Osteoblast (primary cell): ENCODE measurements around the gene GALNS. TPM values are rescaled to one million over a fixed set of nuclear protein-coding genes. Genes with fewer than 3 reads are reported as not detected.

Experiments
- DNase-seq: peaks from one replicate; pipeline ENCODE4 v3.0.0; 2011; ENCODE audit warnings: low spot score, mixed read lengths; ENCODE audit not compliant: insufficient read length; ENCODE audit errors: missing footprints
- H2AFZ ChIP-seq: 2 replicates; pipeline ENCODE4 v1.6.0; 2011; ENCODE audit warnings: mild to moderate bottlenecking, low read length
- H3K27ac ChIP-seq: 2 replicates; pipeline ENCODE4 v1.5.1; 2011; ENCODE audit warnings: mild to moderate bottlenecking, low read depth, low read length, moderate library complexity
- H3K27me3 ChIP-seq: 2 replicates; pipeline ENCODE4 v1.6.0; 2012; ENCODE audit warnings: mild to moderate bottlenecking, control low read depth, inconsistent platforms, low read length, moderate library complexity; ENCODE audit not compliant: insufficient read depth
- H3K36me3 ChIP-seq: 2 replicates; pipeline ENCODE4 v1.5.1; 2011; ENCODE audit warnings: mild to moderate bottlenecking, low read length, control low read depth, moderate library complexity; ENCODE audit not compliant: insufficient read depth
- H3K4me1 ChIP-seq: 2 replicates; pipeline ENCODE4 v1.5.1; 2011; ENCODE audit warnings: mild to moderate bottlenecking, low read length, control low read depth, moderate library complexity; ENCODE audit not compliant: insufficient read depth
- H3K4me2 ChIP-seq: 2 replicates; pipeline ENCODE4 v1.6.0; 2011; ENCODE audit warnings: mild to moderate bottlenecking, low read length; ENCODE audit not compliant: insufficient read depth
- H3K4me3 ChIP-seq: fragments of 200-600 bp; sonication (generic); 3 replicates; pipeline ENCODE4 v1.5.1; 2012; ENCODE audit warnings: mild to moderate bottlenecking, low read length, inconsistent platforms; ENCODE audit not compliant: insufficient read depth
- H3K79me2 ChIP-seq: 2 replicates; pipeline ENCODE4 v1.6.0; 2012; ENCODE audit warnings: mild to moderate bottlenecking, low read length, control low read depth, inconsistent platforms; ENCODE audit not compliant: insufficient read depth
- H3K9me3 ChIP-seq: 2 replicates; pipeline ENCODE4 v1.5.1; 2011; ENCODE audit warnings: low read depth, low read length, control low read depth
- H4K20me1 ChIP-seq: 2 replicates; pipeline ENCODE4 v1.6.0; 2012; ENCODE audit warnings: mild to moderate bottlenecking, low read length, control low read depth; ENCODE audit not compliant: insufficient read depth
- CTCF ChIP-seq: IDR thresholded peaks from 2 replicates; pipeline ENCODE4 v1.5.1; 2011; ENCODE audit warnings: mild to moderate bottlenecking, low read depth, low read length, moderate library complexity; ENCODE audit errors: extremely low read depth
- total RNA-seq: library from RNA; depleted of rRNA; stranded (reverse); fragments of >200 nt; gene quantifications from 2 replicates; pipeline ENCODE4 v1.2.3, GENCODE V29; 2012

The GALNS gene
- total RNA-seq, 1 donor = 48.1 TPM

GRCh38 chr16:88783391-88784073 is 73.2 kb downstream of the GALNS start:
- peak overlapping the region; percentile 88 for H3K4me2 ChIP-seq
- H3K4me1 ChIP-seq = peaks cover 42% of the 10 kb centered on the region
- no peaks in the 10 kb centered on the region for H3K36me3 ChIP-seq
- H4K20me1 ChIP-seq = peaks cover 53% of the 10 kb centered on the region
- no peak for TF ChIP-seq CTCF
- no peaks in the 10 kb centered on the region for H3K27me3 ChIP-seq
- peak overlapping the region; percentile 82 for H3K4me3 ChIP-seq
- peaks cover 60% of the 10 kb centered on the region for H3K79me2 ChIP-seq
- peak; percentile 93 for DNase-seq
- H3K27ac ChIP-seq = peak overlapping the region; percentile 73
- H3K9me3 ChIP-seq = no peaks in the 10 kb centered on the region
- H2AFZ ChIP-seq = peak overlapping the region; percentile 26

GRCh38 chr16:88782454-88783390 is 74.0 kb downstream of the GALNS start:
- H3K36me3 ChIP-seq = no peaks in the 10 kb centered on the region
- H3K4me3 ChIP-seq = peak overlapping the region; percentile 82
- H2AFZ ChIP-seq = no peak overlapping the region
- H3K4me2 ChIP-seq = peak overlapping the region; percentile 88
- no peaks in the 10 kb centered on the region for H3K27me3 ChIP-seq
- DNase-seq = peak; percentile 99
- H4K20me1 ChIP-seq = peaks cover 61% of the 10 kb centered on the region
- H3K27ac ChIP-seq = peak overlapping the region; percentile 73
- peaks cover 68% of the 10 kb centered on the region for H3K79me2 ChIP-seq
- no peak for TF ChIP-seq CTCF
- peaks cover 42% of the 10 kb centered on the region for H3K4me1 ChIP-seq
- no peaks in the 10 kb centered on the region for H3K9me3 ChIP-seq

GRCh38 chr16:88781140-88782077 is 75.3 kb downstream of the GALNS start:
- Histone ChIP-seq H3K79me2 (peaks cover 81% of the 10 kb centered on the region), H3K4me2 (peak overlapping the region; percentile 88), H2AFZ (no peak overlapping the region), H3K4me3 (no peak overlapping the region), H3K27ac (peak overlapping the region; percentile 73), H3K36me3 (no peaks in the 10 kb centered on the region), H3K4me1 (peaks cover 47% of the 10 kb centered on the region), H4K20me1 (peaks cover 66% of the 10 kb centered on the region), H3K9me3 (no peaks in the 10 kb centered on the region), H3K27me3 (no peaks in the 10 kb centered on the region)
- peak; percentile 77 for DNase-seq
- no peak for TF ChIP-seq CTCF
